ENCODE measurements around the gene C19orf53.
A peak's percentile ranks its signal among the peaks of the same experiment; 100 is the strongest.

Gene C19orf53

GRCh38 chr19:13796301-13797057 is 22.2 kb downstream of the C19orf53 start:
- peak; percentile 24 for DNase-seq

DNA sequence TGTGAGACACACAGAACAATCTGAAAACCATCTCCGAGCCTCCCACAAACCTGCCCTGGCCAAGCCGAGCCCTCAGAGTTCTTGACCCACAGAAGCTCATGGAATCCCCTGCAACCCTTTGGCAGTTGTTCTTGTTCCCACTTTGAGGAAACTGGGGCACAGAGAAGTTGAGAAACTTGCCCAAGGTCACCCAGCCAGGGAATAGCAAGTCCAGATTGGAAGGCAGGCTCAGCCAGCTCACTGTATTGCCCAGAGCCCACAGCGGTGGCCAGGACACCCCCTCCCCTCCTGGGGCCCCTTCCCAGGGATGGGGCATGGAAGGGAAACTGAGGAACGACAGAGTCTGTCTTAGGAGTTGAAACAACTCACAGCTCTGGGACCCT is 22.8 kb downstream of the C19orf53 start:
- no peak for DNase-seq

DNA sequence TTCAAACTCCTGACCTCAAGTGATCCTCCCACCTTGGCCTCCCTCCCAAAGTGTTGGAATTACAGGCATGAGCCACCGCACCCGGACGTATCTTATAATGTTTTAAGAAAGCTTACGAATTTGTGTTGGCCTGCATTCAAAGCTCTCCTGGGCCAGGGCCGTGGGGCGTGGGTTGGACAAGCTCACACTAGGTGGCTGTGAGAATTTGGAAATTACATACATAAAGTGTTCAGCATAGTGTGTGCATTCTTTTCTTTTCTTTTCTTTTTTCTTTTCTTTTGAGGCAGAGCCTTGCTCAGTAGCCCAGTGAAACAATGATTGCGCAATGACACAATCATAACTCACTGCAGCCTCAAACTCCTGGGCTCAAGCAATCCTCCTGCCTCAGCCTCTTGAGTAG is 23.6 kb downstream of the C19orf53 start:
- DNase-seq, result no peak

DNA sequence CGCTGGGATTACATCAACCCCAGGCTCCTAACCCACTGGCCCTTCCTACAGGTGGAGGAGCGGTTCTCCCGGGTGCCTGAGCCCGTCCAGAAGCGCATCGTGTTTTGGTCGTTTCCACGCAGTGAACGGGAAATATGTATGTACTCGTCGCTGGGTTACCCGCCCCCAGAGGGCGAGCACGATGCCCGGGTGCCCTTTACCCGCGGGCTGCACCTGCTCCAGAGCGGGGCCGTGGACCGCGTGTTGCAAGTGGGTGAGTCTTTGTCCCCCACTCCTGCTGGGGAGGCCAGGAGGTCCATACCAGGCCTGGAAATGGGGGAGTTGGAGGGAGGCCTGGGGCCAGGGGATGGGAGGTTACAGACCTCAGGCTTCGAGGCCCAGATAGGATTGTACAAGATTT is 25.4 kb downstream of the C19orf53 start:
- DNase-seq, result no peak

DNA sequence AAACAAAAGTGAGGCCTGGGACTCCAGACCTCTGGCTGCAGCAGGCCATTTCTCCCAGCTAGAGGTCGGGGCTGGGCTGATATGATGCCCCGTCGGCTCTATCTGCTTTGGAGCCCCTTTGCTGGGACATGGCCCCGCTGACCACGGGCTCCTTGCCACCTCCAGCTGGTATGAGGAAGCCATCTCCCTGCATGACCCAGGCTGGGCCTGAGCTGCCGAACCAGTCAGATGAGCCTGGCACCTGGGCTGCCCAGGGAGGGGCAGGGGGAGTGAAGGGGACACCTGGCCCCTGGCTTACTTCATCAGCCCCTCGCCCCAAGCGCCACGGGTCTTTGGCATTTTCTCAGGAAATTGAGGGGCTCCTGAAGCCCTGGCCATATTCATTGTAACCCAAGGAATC is 28.8 kb downstream of the C19orf53 start:
- no peak for DNase-seq

DNA sequence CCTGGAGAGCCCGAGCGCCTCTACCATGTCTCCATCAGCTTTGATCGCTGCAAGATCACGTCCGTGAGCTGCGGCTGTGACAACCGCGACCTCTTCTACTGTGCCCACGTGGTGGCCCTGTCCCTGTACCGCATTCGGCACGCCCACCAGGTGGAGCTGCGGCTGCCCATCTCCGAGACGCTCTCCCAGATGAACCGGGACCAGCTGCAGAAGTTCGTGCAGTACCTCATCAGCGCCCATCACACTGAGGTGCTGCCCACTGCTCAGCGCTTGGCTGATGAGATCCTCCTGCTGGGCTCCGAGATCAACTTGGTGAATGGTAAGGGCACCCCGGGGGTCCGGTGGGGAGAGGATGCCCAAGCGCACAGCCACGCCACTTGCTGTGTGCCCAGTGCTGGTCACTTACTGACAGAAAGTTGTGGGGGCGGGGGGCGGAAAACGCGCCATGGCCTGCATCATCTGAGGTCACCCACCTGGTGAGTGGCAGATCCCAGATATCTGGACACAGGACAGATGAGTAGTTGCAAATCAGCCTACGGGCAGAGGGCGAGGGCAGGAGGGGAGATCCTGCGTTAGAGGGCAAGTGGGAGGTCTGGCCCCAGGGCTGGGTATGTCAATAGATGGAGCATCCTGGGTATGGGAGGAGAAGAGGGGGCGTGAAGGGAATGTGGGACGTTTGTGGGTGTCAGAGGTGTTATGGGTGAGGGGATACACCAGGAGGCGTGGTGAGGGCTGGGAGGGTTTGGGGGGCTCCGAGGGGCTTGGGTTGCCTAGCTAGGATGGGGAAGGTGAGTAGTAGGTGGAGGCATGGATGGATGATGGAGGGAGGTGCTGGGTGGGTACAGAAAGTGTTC is 30.8 kb downstream of the C19orf53 start:
- DNase-seq, result no peak

DNA sequence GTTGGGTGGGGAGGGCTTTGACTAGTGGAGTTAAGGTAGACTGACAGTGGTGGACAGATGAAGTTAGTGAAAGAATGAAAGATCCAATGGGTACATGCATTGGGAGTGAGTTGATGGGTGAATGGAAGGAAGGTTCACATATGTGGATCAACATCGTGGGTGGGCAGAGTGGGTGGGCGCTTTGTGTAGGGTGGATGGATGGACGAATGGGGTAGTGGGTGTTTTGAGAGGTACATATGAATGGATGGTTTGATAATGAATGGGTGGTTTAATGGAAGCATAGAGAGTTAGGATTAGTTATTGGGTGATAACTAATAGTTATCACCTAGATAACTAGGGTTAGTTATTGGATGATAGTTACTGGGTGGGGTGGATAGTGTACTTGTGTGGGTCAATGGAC is 32.5 kb downstream of the C19orf53 start:
- no peak for DNase-seq

GRCh38 chr19:13807421-13808021 is 33.3 kb downstream of the C19orf53 start:
- no peak for DNase-seq

DNA sequence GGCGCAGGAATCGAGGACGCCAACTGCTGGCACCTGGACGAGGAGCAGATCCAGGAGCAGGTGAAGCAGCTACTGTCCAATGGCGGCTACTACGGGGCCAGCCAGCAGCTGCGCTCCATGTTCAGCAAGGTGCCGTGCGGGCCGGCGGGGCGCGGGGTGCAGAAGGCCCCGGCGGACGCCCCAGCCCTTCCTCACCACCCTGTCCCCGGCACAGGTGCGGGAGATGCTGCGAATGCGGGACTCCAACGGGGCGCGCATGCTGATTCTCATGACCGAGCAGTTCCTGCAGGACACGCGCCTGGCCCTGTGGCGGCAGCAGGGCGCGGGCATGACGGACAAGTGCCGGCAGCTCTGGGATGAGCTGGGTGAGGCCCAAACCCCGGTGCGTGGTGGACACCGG is 34.6 kb downstream of the C19orf53 start:
- DNase-seq, result no peak

DNA sequence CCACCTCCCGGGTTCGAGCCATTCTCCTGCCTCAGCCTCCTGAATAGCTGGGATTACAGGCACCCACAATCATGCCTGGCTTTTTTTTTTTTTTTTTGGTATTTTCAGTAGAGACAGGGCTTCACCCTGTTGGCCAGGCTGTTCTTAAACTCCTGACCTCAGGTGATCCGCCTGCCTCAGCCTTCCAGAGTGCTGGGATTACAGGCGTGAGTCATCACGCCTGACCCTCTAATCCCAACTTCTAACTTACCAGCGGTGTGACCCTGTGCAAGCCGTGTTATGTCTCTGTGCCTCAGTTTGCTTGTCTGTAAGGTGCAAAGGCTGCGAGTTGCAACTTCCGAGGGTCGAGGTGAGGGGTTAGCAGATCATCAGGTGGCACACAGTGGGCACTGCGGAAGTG is 38.3 kb downstream of the C19orf53 start:
- DNase-seq, result no peak

DNA sequence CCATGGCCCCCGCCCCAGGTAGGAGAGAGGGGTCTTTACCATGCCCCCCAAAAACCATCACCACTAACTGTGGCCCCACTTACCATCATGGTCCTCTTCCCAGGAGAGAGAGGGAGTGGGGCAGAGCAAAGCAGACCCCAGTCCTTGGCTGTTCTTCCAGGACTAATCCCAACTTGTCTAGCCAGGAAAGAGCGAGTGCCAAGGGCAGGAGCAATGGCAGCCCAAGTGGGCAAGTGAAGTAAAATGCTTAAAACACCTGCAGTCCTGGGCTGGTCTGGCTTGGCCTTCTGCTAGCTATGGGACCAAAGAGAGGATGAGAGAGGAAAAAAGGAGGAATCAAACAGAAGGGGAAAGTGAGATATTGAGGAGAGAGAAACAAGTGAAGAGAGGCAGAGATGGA is 38.9 kb downstream of the C19orf53 start:
- no peak for DNase-seq

DNA sequence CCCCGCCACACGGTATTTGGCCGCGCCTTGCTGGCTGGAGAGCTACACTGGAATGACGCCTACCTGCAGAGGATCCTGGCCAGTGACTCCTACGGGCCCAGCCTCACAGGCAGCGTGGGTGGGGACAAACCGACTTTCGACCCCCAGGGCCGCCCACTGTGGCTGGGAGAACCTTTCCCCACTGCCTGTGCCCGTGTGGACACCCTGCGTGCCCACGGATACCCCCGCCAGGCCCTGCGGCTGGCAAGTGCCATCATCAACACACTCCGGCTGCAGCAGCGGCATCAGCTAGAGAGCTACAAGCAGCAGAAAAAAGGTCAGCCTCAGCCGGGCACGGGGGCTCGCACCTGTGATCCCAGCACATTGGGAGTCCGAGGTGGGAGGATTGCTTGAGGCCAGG is 40.3 kb downstream of the C19orf53 start:
- DNase-seq, result no peak

DNA sequence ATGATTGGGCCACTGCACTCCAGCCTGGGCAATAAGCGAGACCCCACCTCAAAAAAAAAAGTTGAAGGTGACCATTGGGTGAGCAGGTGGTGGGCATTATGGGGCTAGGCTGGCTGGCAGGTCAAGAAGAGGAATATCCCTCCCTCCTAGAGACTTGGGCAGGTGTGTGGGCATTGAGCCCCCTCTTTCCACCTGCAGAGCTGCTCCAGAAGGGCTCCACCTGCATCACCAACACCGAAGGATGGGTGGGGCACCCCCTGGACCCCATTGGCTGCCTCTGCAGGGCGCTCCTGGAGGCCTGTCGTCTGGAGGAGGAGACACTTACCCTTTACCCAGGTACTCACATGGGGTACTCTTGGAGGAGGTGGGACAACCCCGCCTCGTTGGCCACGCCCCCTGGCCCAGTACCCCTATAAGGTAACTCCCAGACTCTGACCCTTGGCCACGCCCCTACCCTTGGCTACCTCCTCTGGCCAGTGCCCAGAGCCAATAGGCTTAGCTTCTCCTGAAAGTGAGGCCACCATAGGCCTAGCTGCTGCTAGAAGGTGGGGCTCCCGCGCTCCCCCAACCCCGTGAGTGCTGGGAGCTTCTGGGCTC is 42.9 kb downstream of the C19orf53 start:
- DNase-seq, result peak; percentile 15

- peak; percentile 60 for DNase-seq
Observed at GRCh38 chr19:13817615-13818371, 43.5 kb downstream of the C19orf53 start.

GRCh38 chr19:13819238-13819637 is 45.0 kb downstream of the C19orf53 start:
- DNase-seq, result no peak

DNA sequence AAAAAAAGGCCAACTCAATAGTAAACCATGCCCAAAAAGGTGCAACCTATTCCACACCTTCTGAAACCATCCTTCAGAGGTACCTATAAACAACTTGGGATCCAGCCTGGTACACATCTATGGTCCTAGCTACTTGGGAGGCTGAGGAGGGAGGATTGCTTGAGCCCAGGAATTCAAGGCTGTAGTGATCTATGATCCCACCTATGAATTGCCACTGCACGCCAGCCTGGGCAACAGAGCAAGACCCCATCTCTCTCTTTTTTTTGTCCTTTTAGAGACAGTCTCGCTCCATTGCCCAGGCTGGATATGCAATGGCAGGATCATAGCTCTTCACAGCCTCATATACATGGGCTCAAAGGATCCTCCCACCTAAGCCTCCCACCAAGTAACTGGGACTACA is 47.0 kb downstream of the C19orf53 start:
- DNase-seq, result no peak

- DNase-seq, result no peak
Observed at GRCh38 chr19:13823256-13823655, 49.0 kb downstream of the C19orf53 start.

DNA sequence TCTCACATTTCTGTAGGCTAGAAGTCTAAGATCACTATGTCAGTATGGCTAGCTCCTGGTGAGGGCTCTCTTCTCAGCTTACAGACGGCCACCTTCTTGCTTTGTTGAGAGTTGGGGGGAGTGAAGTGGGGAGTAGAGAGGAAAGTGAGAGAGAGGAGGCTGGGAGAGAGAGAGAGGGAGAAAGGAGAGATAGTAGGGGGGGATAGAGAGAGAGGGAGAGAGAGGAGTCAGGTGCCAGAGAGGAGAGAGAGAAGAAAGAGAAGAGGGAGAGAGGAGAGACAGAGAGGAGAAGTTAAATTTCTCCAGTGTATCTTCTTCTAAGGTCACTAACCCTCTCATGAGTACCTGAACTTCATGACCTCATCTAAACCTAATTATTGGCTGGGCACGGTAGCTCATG is 49.6 kb downstream of the C19orf53 start:
- DNase-seq, result no peak

- DNase-seq, result no peak
Observed at GRCh38 chr19:13824703-13825102, 50.4 kb downstream of the C19orf53 start.

GRCh38 chr19:13825489-13826441 is 51.5 kb downstream of the C19orf53 start:
- peak; percentile 27 for DNase-seq

DNA sequence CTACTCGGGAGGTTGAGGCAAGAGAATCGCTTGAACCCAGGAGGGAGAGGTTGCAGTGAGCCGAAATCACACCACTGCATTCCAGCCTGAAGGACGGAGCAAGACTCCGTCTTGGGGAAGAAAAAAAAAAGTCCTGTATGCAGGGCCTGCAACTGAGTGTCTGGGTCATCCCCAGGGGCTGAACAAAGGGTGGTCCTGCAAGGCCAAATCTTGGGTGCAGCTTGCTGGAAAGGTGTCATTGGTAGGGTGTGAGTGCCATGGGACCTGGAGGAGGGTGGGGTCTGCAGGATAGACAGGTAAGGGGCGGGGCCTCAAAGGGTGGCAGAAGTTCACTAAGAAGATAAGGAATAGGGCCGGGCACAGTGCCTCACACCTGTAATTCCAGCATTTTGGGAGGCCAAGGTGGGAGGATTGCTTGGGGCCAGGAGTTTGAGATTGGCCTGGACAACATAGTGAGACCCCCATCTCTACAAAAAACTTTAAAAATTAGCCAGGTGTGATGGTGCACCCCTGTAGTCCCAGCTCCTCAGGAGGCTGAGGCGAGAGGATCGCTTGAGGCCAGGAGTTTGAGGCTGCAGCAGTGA is 52.5 kb downstream of the C19orf53 start:
- no peak for DNase-seq
